Measurements from ENCODE around the gene SFN.
"Not testable (repeated sequence)": the region's sequence is repeated elsewhere in the genome, so short reads cannot be mapped to it uniquely, and the experiment has no call there.

Gene SFN

DNA sequence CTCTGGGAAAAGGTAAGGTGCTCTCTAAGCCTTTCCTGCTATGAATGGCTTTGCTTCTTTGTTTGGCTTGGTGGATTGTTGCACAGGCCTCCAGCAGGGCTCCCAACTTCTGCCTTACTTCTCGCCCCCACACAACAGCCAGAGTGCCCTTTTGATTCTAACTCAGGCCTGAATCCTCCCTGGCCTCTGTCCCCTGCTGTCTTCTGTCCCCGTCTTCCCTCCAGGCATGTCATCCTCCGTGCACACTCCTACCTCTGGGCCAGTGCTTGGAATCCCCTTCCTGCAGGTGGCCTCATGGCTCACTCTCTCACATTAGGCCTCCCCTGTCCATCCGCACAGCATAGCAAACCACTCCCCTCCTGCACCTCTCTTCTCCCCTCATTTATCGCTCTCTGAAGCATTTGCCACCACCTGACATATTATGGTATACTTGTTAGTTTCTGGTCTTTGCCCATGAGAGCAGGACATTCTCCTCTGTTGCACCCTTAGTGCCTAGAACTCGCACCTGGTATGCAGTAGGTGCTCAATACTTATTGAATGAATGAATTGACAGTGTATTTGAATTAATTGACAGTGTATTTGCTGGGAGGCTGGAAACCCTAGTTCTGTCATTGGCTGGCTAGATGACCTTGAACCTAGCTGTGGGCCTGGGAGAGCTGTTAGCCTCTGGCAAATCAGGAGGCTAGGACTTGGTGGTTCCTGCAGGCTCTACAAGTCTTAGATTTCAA, 33.6 kb upstream of the SFN start:
- Histone ChIP-seq H3K27ac (no peak overlapping the region), H3K36me3 (replicated peaks) (peaks cover 30% of the 10 kb centered on the region), H3K4me3 (ENCODE audit: low read depth, low read length) (no peak overlapping the region), H3K27me3 (replicated peaks) (no peaks in the 10 kb centered on the region)
- TF ChIP-seq, protein P1, sequence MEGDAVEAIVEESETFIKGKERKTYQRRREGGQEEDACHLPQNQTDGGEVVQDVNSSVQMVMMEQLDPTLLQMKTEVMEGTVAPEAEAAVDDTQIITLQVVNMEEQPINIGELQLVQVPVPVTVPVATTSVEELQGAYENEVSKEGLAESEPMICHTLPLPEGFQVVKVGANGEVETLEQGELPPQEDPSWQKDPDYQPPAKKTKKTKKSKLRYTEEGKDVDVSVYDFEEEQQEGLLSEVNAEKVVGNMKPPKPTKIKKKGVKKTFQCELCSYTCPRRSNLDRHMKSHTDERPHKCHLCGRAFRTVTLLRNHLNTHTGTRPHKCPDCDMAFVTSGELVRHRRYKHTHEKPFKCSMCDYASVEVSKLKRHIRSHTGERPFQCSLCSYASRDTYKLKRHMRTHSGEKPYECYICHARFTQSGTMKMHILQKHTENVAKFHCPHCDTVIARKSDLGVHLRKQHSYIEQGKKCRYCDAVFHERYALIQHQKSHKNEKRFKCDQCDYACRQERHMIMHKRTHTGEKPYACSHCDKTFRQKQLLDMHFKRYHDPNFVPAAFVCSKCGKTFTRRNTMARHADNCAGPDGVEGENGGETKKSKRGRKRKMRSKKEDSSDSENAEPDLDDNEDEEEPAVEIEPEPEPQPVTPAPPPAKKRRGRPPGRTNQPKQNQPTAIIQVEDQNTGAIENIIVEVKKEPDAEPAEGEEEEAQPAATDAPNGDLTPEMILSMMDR (IDR thresholded peaks at IDR 0.05; ENCODE audit: low read depth, low read length, missing control alignments), result no peak
- in situ Hi-C loops (cut with HindIII; ENCODE audit: low pct_ligation_motif_present, low sequenced_read_pairs), result no loop called here
- no peak for DNase-seq

DNA sequence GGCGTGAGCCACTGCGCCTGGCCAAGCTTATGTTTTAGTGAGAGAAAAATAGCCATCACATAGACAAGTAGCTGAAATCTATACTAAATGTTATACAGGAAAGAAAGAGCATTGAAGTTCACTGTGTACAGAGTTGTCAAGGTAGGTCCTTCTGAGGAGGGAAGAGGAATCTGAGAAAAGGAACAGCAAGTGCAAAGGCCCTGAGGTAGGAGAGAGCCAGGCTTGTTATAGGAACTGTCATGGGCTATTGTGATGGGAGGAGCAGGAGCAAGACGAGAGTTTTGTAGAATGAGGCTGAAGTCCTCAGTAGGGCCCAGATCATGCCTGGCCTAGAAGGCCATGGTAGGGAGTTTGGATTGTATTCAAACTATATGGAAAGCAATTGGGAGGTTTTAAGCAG, 31.9 kb upstream of the SFN start:
- TF ChIP-seq, protein P1 (IDR thresholded peaks at IDR 0.05; ENCODE audit: low read depth, low read length, missing control alignments), result no peak
- in situ Hi-C loops (cut with HindIII; ENCODE audit: low pct_ligation_motif_present, low sequenced_read_pairs), result no loop called here
- Histone ChIP-seq H3K4me3 (ENCODE audit: low read depth, low read length) (no peak overlapping the region), H3K27me3 (replicated peaks) (no peaks in the 10 kb centered on the region), H3K36me3 (replicated peaks) (peaks cover 35% of the 10 kb centered on the region), H3K27ac (no peak overlapping the region)
- DNase-seq, result no peak

DNA sequence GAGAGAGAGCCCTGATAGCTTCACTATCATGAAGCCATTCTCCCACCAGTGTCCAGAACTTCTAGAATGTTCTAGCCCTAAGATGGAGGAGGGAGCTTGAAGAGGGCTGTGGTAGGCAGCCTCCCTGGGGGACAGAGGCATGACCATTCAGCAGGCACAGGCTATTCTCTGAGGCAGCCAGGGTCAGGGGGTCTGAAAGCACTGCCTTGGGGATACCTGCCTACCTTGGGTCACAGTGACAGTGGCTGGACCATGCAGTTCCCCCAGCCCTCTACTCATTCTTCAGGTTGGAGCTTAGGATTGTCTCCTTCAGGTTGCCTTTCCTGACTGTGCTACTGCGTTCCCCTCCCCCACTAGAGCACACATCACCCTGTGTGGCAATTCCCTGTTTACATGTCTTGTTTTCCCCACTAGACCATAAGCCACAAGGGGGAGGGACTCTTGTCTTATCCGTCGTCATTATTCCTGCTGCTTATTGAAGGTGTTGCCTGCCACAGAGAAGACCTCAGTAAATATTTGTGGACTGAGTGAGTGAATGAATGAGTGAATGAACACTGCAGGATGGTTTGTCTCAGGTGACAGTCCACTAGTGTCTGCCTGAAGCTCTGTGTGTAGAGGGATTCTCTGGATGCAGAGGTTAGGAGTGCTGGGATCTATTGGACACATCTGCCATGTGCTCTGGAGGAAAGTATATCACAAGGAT, 31.3 kb upstream of the SFN start:
- H3K4me3 ChIP-seq (ENCODE audit: low read depth, low read length), result no peak overlapping the region
- TF ChIP-seq, protein P1 (IDR thresholded peaks at IDR 0.05; ENCODE audit: low read depth, low read length, missing control alignments), result no peak
- no peaks in the 10 kb centered on the region for H3K27me3 ChIP-seq (replicated peaks)
- no peak overlapping the region for H3K27ac ChIP-seq
- in situ Hi-C loops (cut with HindIII; ENCODE audit: low pct_ligation_motif_present, low sequenced_read_pairs), result no loop called here
- DNase-seq, result no peak
- peaks cover 36% of the 10 kb centered on the region for H3K36me3 ChIP-seq (replicated peaks)

GRCh38 chr1:26832249-26832960, 30.5 kb upstream of the SFN start:
- Histone ChIP-seq H3K4me3 (ENCODE audit: low read depth, low read length) (no peak overlapping the region), H3K27ac (no peak overlapping the region), H3K36me3 (replicated peaks) (peaks cover 36% of the 10 kb centered on the region), H3K27me3 (replicated peaks) (no peaks in the 10 kb centered on the region)
- DNase-seq, result no peak
- TF ChIP-seq, protein P1 (IDR thresholded peaks at IDR 0.05; ENCODE audit: low read depth, low read length, missing control alignments), result no peak
- in situ Hi-C loops (cut with HindIII; ENCODE audit: low pct_ligation_motif_present, low sequenced_read_pairs), result no loop called here

DNA sequence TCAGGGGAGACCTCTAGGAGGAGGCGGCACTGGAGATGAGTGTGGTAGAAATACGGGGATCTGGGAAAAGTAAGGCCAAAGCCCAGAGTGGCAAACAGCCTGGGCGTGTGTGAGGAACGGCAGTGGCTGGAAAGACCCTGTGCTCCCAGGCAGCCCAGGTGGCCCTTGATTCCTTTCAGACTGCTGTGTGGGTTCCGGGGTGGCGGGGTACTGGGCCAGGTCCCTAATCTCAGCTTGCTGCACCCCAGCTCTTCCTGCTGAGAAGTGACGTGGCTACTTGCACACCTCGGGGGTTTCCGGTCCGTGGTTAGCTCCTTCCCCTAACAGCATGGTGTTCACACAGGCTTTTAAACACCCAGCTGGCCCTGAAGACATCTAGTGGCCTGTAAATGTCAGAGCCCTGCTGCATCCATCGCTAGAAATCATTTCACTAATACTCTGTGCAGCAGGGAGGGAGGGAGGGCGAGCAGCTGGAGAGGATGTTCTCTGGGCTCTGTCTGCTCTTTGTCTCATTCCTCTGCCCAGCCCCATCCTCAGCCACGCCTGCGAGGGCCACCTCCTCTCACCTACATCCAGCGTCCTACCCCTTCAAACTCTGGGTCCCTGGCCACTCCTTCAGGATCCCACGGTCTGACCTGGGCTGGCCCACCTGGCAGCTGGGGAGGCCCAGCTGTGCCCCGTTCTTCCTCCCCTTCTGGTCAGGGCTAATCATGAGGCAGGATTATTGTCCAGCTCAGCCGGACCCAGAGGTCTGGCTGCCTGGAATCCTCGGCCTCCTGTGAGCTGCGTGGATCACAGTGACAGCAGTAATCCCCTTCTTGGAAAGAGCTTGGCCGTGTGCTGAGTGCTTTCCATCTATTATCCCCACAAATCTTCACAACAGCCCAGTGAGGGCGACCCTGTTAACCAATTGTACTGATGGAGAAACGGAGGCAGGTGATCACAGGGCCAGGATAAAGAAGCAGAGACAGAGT, 29.2 kb upstream of the SFN start:
- no peak for DNase-seq
- no peak overlapping the region for H3K4me3 ChIP-seq (ENCODE audit: low read depth, low read length)
- H3K27ac ChIP-seq, result no peak overlapping the region
- in situ Hi-C loops (cut with HindIII; ENCODE audit: low pct_ligation_motif_present, low sequenced_read_pairs), result no loop called here
- H3K27me3 ChIP-seq (replicated peaks), result no peaks in the 10 kb centered on the region
- peaks cover 46% of the 10 kb centered on the region for H3K36me3 ChIP-seq (replicated peaks)
- TF ChIP-seq, protein P1 (IDR thresholded peaks at IDR 0.05; ENCODE audit: low read depth, low read length, missing control alignments), result no peak

DNA sequence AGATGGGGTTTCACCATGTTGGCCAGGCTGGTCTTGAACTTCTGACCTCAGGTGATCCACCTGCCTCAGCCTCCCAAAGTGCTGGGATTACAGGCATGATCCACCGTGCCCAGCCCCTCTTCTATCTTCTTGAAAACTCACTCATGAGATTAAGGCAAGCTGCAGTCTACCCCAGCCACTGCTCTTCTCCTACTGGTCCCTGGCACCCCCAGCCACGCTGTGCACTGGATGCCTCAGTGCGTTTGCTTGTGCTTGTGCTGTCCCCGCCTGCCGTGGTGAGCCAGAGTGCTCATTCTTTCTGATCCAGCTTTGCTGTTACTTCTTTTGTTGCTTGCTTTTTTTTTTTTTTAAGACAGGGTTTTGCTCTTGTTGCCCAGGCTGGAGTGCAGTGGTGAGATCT, 25.3 kb upstream of the SFN start:
- H3K27ac ChIP-seq; H3K4me3 ChIP-seq (ENCODE audit: low read depth, low read length); DNase-seq; in situ Hi-C loops (cut with HindIII; ENCODE audit: low pct_ligation_motif_present, low sequenced_read_pairs); H3K27me3 ChIP-seq (replicated peaks): not testable (repeated sequence)
- H3K36me3 ChIP-seq (replicated peaks), result peaks cover 50% of the 10 kb centered on the region

Data from brain microvascular endothelial cell (primary cell).